NCI-H345 treated with DMSO at 0.1 percent for 48 hours (cell line): ENCODE measurements around the gene LRRC7.

Source experiments
- DNase-seq: peaks from one replicate; lab custom pipeline; 2025; ENCODE audit not compliant: unreplicated experiment; lab: John Stamatoyannopoulos, UW

The LRRC7 gene

DNA sequence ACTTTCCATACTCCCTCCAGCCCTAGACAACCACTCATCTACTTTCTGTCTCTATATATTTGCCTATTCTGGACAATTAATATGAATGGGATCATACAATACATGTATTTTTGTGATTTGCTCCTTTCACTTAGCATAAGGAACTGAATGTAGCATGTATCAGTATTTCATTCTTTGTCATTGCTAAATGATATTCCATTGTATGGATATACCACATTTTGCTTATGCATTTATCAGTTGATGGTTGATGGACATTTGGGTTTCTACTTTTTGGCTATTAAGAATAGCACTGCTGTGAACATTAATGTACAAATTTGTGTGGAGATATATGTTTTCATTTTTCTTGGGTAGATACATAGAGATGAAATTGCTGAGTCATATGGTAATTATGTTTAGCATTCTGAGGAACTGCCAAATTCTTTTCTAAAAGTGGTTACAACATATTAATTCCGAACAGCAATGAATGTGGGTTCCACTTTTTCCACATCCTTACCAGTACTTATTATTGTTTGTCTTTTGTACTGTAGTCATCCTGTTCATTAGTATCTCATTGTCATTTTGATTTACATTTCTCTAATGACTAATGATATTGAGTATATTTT is 516.7 kb downstream of the LRRC7 start:
- DNase-seq: no peak

DNA sequence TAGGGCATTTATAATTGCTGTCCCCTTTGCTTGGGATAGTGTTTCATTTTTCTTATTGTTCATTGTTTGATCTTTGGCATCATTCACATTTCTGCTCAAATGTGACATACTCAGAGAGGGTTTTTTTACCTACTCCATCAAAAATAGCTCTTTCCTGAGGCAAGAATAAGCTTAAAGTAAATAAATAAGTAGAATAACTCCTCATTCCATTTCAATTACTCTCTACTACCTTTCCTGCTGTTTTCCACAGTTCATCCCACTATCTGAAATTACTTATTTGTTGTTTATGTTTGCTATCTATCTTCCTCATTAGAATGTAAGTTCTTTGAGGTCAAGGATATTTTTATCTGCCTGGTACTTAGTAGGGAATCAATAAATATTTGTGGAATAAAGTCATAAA is 517.8 kb downstream of the LRRC7 start:
- DNase-seq: no peak

DNA sequence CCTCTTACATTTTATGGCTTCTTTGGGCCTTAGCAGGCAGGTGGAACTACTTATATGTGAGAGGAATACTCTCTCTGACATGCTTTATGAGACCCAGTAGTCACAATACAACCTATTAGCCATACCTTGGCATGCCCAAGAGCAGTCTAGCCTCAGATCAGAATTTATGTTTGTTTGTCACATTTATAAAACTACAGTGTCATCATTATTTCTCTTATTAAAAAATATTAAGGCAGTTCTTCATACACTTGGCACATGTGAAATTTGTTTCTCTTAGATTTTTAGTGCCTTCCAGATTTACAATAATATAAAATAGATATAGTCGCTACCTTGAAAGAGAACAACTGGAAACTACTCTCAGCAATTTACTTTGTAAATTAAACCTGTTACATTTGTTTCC is 519.2 kb downstream of the LRRC7 start:
- DNase-seq: no peak

DNA sequence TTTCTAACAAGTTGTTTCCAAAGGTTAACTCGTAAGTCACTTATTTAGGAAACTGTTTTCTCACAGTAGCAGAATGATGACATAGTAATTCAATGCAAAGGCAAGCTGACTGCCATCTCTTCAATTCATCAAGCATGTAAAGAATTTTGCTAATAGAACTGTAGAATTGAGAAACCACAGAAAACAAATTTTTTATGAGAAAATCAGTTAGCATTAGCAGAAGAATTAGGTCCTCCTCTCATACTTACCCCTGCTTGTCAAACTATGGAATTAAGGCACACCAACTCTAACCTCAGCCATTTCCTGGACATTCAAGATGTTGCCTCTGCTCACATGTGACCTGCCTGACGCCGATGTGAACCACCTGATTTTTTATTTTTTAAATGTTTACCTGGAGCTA is 522.4 kb downstream of the LRRC7 start:
- DNase-seq: no peak

DNA sequence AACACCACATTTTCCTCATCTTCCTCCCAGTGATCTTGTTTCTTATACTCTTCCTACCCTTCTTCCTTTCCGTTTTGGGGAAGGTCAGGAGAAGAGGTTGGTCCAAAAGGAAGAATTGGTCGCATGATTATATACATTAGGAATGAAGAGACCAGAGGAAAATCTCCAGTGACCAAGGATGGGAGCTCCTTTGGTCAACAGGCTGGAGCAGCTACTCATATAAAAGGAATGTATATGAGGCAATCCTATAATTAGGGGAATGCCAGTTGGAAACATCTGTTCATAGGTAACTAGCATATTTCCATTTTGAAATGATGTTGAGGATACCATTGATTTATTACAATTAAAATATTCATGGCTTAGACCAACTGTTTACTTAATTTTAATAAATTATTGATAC is 523.2 kb downstream of the LRRC7 start:
- no peak for DNase-seq

DNA sequence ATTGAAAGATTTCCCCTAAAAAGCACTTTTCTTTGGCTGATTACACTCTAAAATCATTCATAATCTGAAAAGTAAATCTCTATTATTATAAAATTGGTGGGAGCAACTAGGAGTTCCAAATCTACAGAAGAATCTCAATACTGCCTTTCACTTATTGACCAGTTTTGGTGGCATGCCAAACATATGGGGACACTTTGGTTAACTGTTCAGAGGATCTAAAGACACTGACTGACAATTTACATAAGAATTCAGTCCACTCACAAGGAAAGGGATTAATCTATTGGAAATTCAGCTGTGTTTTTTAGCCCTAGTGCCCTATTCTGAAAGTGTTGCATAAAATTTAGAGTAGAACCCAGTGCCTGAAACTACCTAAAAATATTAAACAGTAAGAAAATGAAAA is 524.1 kb downstream of the LRRC7 start:
- DNase-seq: no peak

DNA sequence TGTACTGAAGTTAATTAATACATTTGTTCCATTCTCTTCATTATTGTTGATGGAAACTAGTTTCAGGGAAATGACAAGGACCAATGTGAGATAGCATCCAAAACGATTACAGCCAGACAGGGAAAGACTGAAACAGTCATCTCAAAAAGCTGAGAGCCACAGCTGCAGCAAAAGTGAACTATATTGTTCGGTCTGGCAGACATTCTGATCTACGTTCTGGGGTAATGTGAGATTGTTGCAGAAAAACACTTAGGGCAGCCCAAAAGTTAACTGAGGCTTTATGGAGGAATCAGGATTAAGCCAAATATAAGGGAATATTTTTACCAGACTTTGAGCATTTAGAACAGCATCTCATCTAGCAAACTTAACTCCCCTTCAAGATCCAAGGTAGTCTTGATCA is 524.8 kb downstream of the LRRC7 start:
- DNase-seq: no peak

DNA sequence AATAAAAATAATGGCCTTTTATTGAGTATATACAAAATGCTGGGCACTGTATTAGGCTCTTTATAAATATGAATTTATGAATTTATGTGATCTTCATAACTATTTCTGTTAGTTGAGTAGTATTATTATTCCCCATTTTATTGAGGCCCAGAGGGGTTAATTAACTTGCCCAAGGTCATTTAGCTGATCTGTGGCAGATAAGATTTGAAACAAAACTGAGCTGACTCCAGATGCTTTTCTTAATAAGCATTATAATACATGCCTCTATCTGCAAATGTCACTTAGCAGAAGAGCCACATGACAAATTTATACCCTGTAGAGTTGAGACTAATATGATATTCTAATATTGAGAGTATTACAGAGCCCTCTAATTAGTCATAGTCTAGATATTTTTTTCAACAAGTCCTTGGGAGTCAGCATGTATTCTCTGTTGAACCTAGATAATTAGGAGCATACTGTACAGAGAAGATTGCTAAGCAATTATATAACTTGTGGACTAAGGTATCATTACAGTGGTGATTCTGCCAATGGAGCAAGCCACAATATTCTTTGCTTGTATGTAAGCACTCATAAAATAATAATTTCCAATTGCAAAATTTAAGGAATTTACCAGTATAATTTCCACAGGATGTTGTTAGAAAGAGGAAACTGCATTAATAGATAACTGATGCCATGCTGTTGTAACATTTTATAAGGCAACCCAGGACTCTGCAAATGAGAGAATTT is 525.7 kb downstream of the LRRC7 start:
- DNase-seq: no peak

DNA sequence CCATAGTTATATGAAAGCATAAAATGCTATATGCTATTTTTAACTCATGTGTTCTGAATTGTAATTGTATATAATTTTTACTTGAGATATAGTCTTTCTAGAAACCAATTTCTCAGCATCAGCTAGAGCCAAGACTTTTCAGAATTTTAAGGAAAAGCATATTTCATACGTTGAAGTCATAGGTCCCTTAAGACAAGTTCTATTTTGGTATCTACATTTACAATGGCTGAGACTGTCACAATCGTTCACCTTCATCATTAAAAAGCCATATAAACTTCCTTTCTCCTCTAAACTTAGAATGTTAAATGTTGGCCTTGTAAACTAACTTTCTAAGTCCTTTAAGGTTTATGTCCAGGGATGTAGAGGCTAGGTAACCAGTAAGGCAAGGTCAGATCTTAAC is 533.5 kb downstream of the LRRC7 start:
- DNase-seq: no peak

DNA sequence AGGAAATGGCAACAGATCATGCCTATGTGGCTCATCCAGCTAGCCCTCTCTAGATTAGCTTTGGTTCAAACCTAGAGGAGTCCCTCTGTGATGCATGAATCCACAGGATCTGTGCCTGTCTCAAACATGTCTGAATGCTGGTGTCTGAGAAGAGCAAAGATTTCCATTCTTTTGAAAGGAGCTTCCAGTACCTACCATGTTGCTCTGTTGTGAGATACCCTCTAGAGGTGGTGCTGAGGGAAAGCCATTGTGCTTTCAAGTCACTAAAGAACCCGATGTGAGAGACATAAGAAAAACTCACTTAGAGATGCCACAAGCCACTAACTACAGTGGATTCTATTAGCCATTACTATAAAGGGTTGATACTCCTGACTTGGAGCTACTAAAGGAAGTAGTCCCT is 534.1 kb downstream of the LRRC7 start:
- no peak for DNase-seq

DNA sequence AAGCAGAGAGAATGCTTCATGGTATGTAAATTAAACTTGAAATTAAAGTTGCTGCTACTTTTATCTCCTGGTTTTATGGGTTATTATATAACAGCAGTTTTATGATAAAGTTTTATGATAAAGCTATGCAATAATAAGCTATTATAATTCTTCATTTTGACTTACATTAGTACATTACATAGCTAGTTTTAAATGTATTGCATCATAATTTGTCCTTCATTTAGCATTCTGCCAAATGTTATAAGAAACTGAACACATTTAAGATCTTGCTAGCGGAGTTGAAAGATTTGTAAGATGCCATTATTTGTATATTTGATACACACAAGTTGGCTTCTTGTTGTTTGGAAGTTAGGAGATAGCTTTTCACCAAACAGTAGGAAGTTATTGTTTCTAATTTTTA is 536.0 kb downstream of the LRRC7 start:
- no peak for DNase-seq

DNA sequence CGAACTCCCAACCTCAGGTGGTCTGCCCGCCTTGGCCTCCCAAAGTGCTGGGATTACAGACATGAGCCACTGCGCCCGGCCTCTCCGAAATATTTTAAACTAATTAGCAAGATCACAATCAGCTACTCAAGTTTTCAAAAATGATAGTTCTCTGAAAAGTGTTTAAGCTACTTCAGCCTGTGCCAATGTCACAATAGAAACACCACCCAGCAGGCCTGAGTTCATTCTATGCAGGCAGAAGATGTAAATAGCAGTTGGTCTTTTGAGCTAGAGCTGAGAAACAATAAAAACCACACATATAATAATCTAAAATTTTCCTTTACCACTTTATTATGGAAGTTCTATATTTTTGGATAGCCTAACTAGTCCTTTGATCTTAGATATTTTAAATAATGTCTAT is 541.5 kb downstream of the LRRC7 start:
- no peak for DNase-seq

DNA sequence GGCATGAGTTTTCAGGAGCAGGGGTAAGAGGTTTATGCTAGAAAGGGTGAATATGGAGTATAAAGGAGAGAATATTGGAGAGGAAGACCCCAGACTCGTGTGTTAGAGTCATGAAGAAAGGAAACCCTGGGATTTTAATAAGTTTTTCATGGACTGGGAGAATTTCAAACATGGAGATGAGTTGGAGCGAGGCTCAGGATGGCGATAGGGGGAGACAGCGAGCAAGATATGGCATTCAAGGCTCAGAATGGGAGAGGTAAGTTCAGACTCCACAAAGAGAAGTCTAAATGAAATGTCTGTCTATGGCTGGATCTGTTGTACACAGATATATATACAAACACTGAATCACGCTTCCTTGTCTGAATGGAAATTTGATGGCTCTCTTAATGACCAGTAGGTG is 545.1 kb downstream of the LRRC7 start:
- DNase-seq: no peak

DNA sequence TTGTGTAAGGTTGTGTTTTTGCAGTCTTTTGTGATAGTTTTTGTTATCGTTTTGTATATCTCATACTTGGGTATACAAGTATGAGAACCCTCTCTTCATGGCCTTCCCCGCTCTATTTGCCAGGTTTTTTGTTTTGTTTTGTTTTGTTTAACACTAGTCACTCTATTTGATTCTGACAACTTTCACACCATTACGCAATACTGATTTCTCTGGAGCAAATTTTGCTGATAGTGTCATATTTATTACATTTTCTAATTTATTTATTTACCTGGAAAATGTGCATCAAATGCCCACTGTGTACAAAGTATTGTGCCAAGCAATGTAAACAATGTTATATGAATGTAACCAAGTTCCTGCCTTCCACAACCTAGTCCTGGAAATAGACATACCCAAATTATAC is 547.6 kb downstream of the LRRC7 start:
- no peak for DNase-seq

DNA sequence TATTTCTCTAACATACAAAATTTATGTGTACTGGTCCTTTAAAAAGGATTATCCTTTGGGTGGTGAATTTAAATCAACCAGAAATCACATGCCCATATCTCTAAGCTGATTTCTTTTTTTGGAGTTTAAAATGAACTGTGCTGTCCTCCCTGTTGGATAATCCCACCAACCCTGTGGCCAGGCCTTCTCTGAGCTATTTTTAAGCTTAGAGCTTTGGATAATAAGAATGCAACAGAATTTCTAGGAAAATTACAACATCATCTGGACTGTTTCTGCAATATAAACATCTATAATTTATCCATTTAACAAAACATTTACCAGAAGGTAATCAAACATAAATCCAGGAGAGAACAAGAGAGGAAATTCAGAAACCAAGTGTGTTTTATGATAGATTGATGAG is 549.3 kb downstream of the LRRC7 start:
- no peak for DNase-seq

DNA sequence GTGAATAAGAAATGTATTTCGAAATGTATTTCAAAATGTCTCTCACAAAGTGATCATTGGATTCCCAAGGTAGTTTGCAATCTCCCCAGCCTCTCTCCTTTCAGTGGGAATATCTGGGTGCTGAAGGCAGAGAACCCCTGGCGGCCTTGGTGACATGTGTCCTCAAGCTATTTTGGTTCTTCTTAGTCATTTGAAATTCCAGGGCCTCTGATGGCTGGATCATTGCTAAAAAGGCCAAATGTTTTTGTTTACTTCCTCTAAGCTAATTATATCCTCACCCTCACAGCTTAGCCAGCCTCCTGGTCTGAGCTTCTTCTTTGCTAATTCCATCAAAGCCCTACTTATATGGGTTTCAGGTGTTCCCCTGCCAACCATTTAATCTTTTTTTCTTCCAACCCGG is 566.4 kb downstream of the LRRC7 start:
- no peak for DNase-seq

DNA sequence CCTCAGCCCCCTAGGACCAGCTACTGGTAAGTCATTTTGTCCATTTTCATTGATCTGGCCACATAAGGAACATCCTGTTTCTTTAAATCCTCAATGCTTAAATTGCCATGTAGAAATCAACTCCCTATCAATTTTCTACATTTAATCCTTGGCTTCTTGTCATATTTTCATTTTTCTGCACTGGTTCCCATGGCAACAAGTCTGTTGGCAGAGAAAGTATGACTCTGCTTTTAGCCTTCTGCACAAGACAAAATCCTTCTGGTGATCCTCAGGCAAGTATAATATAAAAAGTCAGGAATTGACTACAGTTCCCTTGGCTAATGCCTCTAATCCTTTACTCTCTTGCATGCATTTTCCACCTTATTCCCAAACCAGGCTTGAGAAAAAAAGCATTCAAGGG is 572.6 kb downstream of the LRRC7 start:
- DNase-seq: no peak

DNA sequence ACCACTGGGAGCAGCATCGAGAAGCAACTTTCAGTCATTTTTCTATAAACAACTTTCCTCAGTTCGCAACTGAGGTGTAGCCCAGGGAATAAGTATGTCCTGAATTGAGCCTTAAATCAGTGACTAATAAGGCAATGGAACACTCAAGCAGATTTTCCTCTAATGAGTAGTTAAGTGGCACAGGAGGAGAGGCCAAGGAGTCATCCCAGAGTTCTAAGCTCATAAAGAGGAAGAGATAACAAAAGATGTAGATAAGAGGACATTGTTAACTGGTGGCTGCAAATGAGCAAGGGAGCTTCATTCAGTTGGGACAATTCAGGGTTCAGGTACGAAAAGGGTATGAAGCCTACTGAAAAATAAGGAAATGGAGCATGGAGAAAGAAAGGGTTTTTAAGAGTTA is 573.2 kb downstream of the LRRC7 start:
- DNase-seq: no peak

DNA sequence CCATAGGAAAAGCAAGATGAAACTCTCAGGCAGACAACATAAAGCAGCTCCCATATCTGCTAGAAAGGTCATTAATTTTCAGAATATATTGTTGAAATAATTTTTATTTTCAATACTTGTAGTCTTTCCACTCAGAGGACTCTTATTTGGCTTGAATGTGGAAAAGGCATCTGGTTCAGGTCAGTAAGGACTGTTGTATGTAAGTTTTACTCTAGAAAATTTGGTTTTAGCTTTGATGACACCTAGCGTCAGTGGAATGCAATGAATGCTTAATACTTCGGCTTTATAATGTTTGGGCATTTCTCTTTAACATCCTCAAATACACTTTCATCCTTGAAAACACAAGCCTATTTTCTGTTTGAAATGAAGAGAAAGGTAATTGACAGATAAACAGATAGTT is 574.4 kb downstream of the LRRC7 start:
- no peak for DNase-seq

DNA sequence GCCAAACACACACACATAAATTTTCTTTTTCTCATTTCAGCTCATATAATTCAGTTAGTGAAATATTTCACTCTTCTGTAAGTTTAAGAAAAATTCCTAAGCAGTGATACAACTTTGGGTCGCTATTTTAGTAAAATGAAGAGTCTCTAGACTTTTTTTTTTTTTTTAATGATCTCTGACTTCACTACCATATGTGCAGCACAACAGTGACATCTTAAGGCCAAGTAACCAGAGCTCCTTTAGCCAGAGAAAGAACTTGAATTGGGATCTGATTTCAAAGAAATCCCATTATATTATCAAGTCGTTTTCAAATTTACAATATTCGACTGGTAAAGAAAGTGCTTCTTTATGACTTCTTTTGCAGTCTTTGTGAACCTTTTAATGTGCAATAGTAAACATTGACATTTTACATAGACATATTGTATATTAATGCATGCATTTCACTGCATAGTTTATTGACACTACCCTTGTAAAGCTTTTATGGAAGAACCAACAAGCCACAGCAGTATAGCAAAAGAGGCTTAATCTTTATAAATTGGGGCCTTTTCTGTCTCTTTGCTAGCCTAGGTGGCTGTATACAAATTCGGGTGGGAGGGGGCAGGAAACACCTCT is 575.4 kb downstream of the LRRC7 start:
- no peak for DNase-seq

DNA sequence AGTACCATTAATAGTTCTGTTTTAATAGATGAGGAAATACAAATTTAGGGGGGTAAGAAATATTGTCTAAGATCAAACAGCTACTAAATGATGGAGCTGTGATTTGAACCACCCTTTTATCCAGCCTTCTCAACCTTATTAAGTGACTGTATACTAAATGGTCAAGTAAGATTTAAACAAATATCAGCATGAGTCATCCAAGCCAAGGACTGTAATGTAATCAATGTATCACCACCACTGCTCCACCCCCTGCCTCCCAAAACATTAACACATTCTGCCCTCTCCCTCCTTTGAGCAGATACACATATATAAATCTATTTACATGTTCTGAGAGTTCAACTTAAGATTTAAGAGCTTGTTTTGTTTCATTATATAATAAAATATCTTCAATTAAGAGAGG is 578.8 kb downstream of the LRRC7 start:
- DNase-seq: no peak

DNA sequence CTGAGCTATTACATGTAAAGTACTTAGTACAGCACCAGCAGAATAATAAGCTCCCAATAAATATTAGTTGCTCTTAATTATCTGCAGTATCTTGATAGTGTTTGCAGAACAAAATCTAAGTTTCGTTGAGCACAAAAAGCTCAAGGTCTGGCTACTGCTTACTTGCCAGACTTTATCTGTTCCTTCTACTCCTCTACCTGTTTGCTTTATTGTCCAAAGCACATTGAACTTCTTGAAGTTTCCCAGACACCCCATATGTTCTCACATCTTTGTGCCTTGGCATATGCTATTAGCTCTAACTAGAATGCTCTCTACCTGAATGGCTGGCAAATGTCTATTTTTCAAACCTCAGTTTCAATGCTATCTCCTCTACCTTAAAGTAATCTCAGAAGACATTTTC is 582.7 kb downstream of the LRRC7 start:
- DNase-seq: no peak

DNA sequence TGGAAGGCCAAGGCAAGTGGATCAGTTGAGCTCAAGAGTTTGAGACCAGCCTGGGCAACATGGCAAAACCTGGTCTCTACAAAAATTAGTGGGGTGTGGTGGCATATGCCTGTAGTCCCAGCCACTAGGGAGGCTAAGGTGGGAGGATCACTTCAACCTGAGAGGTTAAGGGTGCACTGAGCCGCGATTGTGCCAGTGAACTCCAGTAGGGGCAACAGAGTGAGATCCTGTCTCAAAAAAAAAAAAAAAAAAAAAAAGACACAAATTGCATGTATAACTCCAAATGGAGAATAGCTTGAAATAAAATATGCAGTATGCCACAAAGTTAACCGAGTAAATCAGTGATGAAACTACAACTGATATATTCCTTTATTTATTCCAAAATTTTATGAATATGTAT is 586.0 kb downstream of the LRRC7 start:
- no peak for DNase-seq
